Activated effector memory CD4-positive, alpha-beta T cell treated with Interleukin-2 at 50 U/mL for 16 hours (primary cell): ENCODE results near the gene GPI.

ENCODE experiments used
- DNase-seq: peaks from one replicate; pipeline ENCODE4 v3.0.0-alpha.2; 2020

GPI gene

GRCh38 chr19:34341935-34342680, 22.9 kb upstream of the GPI start:
- DNase-seq, result no peak

- DNase-seq, result no peak
These were observed 21.2 kb upstream of the GPI start for GRCh38 chr19:34343751-34344150.

- peak; percentile 55 for DNase-seq
These were observed 19.0 kb upstream of the GPI start for GRCh38 chr19:34345947-34346351.

- DNase-seq, result no peak
These were observed 17.3 kb upstream of the GPI start for GRCh38 chr19:34347561-34348165.

GRCh38 chr19:34348899-34349487, 16.0 kb upstream of the GPI start:
- DNase-seq, result no peak

GRCh38 chr19:34350161-34350561, 14.8 kb upstream of the GPI start:
- DNase-seq, result peak; percentile 61

- DNase-seq, result no peak
These were observed 13.6 kb upstream of the GPI start for GRCh38 chr19:34351382-34351826.

- no peak for DNase-seq
These were observed 11.4 kb upstream of the GPI start for GRCh38 chr19:34353546-34353945.

GRCh38 chr19:34355201-34355600, 9.8 kb upstream of the GPI start:
- DNase-seq, result no peak

GRCh38 chr19:34356875-34357274, 8.1 kb upstream of the GPI start:
- DNase-seq, result no peak

GRCh38 chr19:34357431-34357830, 7.6 kb upstream of the GPI start:
- DNase-seq, result no peak

GRCh38 chr19:34359140-34359953, 5.6 kb upstream of the GPI start:
- peak; percentile 96 for DNase-seq

- no peak for DNase-seq
These were observed 5.1 kb upstream of the GPI start for GRCh38 chr19:34359954-34360315.

GRCh38 chr19:34360354-34360909, 4.6 kb upstream of the GPI start:
- DNase-seq, result no peak

- no peak for DNase-seq
These were observed 2.3 kb upstream of the GPI start for GRCh38 chr19:34362679-34363069.

- DNase-seq, result no peak
These were observed 1.9 kb upstream of the GPI start for GRCh38 chr19:34363094-34363493.

- no peak for DNase-seq
These were observed 1.1 kb upstream of the GPI start for GRCh38 chr19:34363930-34364329.

- DNase-seq, result no peak
These were observed 550 bp upstream of the GPI start for GRCh38 chr19:34364462-34364829.

- no peak for DNase-seq
These were observed 736 bp downstream of the GPI start for GRCh38 chr19:34365463-34366401.

- no peak for DNase-seq
These were observed 2.0 kb downstream of the GPI start for GRCh38 chr19:34366738-34367623.

GRCh38 chr19:34367624-34367957, 2.6 kb downstream of the GPI start:
- no peak for DNase-seq
